ENCODE data around the gene EVPL.
A peak's percentile ranks its signal among the peaks of the same experiment; 100 is the strongest.

Gene EVPL

DNA sequence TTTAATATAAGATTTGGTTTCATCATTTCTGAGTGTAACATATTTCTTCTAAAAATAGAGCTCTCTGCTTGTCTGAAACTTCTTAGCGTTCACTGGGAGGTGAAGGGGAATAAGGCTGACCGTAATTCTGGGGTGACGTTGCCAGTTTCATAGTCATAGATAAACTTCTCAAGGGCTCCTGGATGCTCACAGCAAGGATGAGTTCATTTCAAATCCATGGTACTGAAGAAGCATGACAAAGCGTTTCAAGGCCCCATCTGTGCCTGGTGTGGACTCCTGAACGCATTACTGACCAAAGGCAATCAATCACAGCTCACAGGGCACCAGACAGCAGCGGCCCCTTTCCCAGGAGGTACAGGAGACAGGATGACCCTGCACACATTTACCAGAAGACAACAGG is 12.0 kb upstream of the EVPL start:
- TF ChIP-seq ZNF791 (tag by site-specific recombination; IDR thresholded peaks at IDR 0.05) (no peak), ZNF10 (tag by site-specific recombination; IDR thresholded peaks at IDR 0.05) (no peak), ZNF521 (tag by site-specific recombination; IDR thresholded peaks at IDR 0.05) (no peak), ZNF555 (tag by site-specific recombination; conservative IDR thresholded peaks at IDR 0.05) (no peak), ZXDB (tag by site-specific recombination; IDR thresholded peaks at IDR 0.05) (no peak), ZNF664 (tag by site-specific recombination; IDR thresholded peaks at IDR 0.05) (no peak)
- ChIA-PET POLR2A (interaction anchor here (0.9 kb wide), 1 partner anchor 10 kb away, joined by 3 read pairs; no protein-coding TSS in a partner anchor), CTCF (interaction anchor here (0.5 to 1.1 kb wide), 3 partner anchors 25 to 289 kb away, joined by 3 to 4 read pairs (median 3); no protein-coding TSS in a partner anchor)
- Histone ChIP-seq H3K9me3 (ENCODE audit: control insufficient read depth, insufficient read depth, low read depth, low read length) (no peaks in the 10 kb centered on the region), H3K4me3 (ENCODE audit: low read depth, low read length) (no peak overlapping the region), H3K36me3 (ENCODE audit: control insufficient read depth in 2 of 2, insufficient read depth in 1 of 2, low read length in 2 of 2) (peaks cover 46 to 75% of the 10 kb centered on the region in 2 experiments), H3K27ac (ENCODE audit: extremely low read depth, low read depth, low read length) (0 out of 2 replicates have a peak overlapping the region, but pooled peaks have one; percentile 52), H3K4me1 (ENCODE audit: control insufficient read depth, insufficient read depth, low read length) (no peaks in the 10 kb centered on the region)

DNA sequence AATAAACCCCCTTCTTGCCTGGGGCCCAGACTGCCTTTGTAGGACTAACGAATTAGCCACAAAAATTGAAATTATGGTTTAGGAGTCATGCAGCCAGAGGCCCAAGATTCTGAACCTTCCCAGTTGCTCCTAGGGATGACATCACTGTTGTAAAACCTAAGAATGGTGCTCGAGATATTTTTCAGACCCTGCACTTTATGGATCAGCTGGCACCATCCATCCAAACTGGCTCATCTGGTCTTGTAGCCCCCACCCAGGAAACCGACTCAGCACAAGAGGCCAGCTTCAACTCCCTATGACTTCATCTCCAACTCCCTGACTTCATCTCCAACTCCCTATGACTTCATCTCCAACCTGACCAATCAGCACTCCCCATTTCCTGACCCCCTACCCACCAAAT is 10.9 kb upstream of the EVPL start:
- Histone ChIP-seq H3K27ac (ENCODE audit: extremely low read depth, low read depth, low read length) (no peak overlapping the region), H3K36me3 (ENCODE audit: control insufficient read depth in 2 of 2, insufficient read depth in 1 of 2, low read length in 2 of 2) (peaks cover 38 to 64% of the 10 kb centered on the region in 2 experiments)
- CTCF ChIA-PET = interaction anchor here (0.6 to 1.5 kb wide), 5 partner anchors 12 to 36 kb away, joined by 3 to 7 read pairs (median 4); no protein-coding TSS in a partner anchor
- TF ChIP-seq ZNF184 (tag by site-specific recombination; IDR thresholded peaks at IDR 0.05) (no peak), ZNF292 (tag by site-specific recombination; IDR thresholded peaks at IDR 0.05; ENCODE audit: borderline replicate concordance, low read depth) (no peak), ZNF19 (tag by site-specific recombination; IDR thresholded peaks at IDR 0.05; ENCODE audit: low read depth) (no peak), ZXDB (tag by site-specific recombination; IDR thresholded peaks at IDR 0.05) (no peak), SETDB1 (IDR thresholded peaks at IDR 0.05; ENCODE audit: insufficient read length, low read length) (no peak), WT1 (tag by site-specific recombination; IDR thresholded peaks at IDR 0.05) (peak; percentile 75)
- TF ChIP-seq, protein P1, sequence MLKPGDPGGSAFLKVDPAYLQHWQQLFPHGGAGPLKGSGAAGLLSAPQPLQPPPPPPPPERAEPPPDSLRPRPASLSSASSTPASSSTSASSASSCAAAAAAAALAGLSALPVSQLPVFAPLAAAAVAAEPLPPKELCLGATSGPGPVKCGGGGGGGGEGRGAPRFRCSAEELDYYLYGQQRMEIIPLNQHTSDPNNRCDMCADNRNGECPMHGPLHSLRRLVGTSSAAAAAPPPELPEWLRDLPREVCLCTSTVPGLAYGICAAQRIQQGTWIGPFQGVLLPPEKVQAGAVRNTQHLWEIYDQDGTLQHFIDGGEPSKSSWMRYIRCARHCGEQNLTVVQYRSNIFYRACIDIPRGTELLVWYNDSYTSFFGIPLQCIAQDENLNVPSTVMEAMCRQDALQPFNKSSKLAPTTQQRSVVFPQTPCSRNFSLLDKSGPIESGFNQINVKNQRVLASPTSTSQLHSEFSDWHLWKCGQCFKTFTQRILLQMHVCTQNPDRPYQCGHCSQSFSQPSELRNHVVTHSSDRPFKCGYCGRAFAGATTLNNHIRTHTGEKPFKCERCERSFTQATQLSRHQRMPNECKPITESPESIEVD (tag by site-specific recombination; IDR thresholded peaks at IDR 0.05) = no peak
- TF ChIP-seq, protein P2, sequence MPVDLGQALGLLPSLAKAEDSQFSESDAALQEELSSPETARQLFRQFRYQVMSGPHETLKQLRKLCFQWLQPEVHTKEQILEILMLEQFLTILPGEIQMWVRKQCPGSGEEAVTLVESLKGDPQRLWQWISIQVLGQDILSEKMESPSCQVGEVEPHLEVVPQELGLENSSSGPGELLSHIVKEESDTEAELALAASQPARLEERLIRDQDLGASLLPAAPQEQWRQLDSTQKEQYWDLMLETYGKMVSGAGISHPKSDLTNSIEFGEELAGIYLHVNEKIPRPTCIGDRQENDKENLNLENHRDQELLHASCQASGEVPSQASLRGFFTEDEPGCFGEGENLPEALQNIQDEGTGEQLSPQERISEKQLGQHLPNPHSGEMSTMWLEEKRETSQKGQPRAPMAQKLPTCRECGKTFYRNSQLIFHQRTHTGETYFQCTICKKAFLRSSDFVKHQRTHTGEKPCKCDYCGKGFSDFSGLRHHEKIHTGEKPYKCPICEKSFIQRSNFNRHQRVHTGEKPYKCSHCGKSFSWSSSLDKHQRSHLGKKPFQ (tag by site-specific recombination; IDR thresholded peaks at IDR 0.05) = no peak
- TF ChIP-seq, protein P3, sequence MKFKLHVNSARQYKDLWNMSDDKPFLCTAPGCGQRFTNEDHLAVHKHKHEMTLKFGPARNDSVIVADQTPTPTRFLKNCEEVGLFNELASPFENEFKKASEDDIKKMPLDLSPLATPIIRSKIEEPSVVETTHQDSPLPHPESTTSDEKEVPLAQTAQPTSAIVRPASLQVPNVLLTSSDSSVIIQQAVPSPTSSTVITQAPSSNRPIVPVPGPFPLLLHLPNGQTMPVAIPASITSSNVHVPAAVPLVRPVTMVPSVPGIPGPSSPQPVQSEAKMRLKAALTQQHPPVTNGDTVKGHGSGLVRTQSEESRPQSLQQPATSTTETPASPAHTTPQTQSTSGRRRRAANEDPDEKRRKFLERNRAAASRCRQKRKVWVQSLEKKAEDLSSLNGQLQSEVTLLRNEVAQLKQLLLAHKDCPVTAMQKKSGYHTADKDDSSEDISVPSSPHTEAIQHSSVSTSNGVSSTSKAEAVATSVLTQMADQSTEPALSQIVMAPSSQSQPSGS (tag by site-specific recombination; IDR thresholded peaks at IDR 0.05; ENCODE audit: low read depth) = peak; percentile 95
- TF ChIP-seq, protein P4, sequence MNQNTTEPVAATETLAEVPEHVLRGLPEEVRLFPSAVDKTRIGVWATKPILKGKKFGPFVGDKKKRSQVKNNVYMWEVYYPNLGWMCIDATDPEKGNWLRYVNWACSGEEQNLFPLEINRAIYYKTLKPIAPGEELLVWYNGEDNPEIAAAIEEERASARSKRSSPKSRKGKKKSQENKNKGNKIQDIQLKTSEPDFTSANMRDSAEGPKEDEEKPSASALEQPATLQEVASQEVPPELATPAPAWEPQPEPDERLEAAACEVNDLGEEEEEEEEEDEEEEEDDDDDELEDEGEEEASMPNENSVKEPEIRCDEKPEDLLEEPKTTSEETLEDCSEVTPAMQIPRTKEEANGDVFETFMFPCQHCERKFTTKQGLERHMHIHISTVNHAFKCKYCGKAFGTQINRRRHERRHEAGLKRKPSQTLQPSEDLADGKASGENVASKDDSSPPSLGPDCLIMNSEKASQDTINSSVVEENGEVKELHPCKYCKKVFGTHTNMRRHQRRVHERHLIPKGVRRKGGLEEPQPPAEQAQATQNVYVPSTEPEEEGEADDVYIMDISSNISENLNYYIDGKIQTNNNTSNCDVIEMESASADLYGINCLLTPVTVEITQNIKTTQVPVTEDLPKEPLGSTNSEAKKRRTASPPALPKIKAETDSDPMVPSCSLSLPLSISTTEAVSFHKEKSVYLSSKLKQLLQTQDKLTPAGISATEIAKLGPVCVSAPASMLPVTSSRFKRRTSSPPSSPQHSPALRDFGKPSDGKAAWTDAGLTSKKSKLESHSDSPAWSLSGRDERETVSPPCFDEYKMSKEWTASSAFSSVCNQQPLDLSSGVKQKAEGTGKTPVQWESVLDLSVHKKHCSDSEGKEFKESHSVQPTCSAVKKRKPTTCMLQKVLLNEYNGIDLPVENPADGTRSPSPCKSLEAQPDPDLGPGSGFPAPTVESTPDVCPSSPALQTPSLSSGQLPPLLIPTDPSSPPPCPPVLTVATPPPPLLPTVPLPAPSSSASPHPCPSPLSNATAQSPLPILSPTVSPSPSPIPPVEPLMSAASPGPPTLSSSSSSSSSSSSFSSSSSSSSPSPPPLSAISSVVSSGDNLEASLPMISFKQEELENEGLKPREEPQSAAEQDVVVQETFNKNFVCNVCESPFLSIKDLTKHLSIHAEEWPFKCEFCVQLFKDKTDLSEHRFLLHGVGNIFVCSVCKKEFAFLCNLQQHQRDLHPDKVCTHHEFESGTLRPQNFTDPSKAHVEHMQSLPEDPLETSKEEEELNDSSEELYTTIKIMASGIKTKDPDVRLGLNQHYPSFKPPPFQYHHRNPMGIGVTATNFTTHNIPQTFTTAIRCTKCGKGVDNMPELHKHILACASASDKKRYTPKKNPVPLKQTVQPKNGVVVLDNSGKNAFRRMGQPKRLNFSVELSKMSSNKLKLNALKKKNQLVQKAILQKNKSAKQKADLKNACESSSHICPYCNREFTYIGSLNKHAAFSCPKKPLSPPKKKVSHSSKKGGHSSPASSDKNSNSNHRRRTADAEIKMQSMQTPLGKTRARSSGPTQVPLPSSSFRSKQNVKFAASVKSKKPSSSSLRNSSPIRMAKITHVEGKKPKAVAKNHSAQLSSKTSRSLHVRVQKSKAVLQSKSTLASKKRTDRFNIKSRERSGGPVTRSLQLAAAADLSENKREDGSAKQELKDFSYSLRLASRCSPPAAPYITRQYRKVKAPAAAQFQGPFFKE (tag by site-specific recombination; IDR thresholded peaks at IDR 0.05; ENCODE audit: borderline replicate concordance) = no peak
- TF ChIP-seq, protein P5, sequence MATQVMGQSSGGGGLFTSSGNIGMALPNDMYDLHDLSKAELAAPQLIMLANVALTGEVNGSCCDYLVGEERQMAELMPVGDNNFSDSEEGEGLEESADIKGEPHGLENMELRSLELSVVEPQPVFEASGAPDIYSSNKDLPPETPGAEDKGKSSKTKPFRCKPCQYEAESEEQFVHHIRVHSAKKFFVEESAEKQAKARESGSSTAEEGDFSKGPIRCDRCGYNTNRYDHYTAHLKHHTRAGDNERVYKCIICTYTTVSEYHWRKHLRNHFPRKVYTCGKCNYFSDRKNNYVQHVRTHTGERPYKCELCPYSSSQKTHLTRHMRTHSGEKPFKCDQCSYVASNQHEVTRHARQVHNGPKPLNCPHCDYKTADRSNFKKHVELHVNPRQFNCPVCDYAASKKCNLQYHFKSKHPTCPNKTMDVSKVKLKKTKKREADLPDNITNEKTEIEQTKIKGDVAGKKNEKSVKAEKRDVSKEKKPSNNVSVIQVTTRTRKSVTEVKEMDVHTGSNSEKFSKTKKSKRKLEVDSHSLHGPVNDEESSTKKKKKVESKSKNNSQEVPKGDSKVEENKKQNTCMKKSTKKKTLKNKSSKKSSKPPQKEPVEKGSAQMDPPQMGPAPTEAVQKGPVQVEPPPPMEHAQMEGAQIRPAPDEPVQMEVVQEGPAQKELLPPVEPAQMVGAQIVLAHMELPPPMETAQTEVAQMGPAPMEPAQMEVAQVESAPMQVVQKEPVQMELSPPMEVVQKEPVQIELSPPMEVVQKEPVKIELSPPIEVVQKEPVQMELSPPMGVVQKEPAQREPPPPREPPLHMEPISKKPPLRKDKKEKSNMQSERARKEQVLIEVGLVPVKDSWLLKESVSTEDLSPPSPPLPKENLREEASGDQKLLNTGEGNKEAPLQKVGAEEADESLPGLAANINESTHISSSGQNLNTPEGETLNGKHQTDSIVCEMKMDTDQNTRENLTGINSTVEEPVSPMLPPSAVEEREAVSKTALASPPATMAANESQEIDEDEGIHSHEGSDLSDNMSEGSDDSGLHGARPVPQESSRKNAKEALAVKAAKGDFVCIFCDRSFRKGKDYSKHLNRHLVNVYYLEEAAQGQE (tag by site-specific recombination; IDR thresholded peaks at IDR 0.05) = no peak
- TF ChIP-seq, protein P6, sequence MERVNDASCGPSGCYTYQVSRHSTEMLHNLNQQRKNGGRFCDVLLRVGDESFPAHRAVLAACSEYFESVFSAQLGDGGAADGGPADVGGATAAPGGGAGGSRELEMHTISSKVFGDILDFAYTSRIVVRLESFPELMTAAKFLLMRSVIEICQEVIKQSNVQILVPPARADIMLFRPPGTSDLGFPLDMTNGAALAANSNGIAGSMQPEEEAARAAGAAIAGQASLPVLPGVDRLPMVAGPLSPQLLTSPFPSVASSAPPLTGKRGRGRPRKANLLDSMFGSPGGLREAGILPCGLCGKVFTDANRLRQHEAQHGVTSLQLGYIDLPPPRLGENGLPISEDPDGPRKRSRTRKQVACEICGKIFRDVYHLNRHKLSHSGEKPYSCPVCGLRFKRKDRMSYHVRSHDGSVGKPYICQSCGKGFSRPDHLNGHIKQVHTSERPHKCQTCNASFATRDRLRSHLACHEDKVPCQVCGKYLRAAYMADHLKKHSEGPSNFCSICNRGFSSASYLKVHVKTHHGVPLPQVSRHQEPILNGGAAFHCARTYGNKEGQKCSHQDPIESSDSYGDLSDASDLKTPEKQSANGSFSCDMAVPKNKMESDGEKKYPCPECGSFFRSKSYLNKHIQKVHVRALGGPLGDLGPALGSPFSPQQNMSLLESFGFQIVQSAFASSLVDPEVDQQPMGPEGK (tag by site-specific recombination; IDR thresholded peaks at IDR 0.05) = peak; percentile 65

More for the DNA sequence above, 10.9 kb upstream of the EVPL start:
- H3K4me3 ChIP-seq (ENCODE audit: low read depth, low read length) = no peak overlapping the region
- H3K9me3 ChIP-seq (ENCODE audit: control insufficient read depth, insufficient read depth, low read depth, low read length) = no peaks in the 10 kb centered on the region
- H3K4me1 ChIP-seq (ENCODE audit: control insufficient read depth, insufficient read depth, low read length) = no peaks in the 10 kb centered on the region
- POLR2A ChIA-PET = no interaction called here

Data from HEK293 (cell line).